CD8-positive, alpha-beta memory T cell (primary cell): ENCODE measurements around the gene TLK1. TPM values are rescaled to one million over a fixed set of nuclear protein-coding genes. Genes with fewer than 3 reads are reported as not detected.

Experiments used
- CTCF ChIA-PET: fragments of 350-600 bp; sonication (Branson Sonifier 250); formaldehyde crosslinking; loops from one replicate; lab custom pipeline; 2021; ENCODE audit warnings: antibody characterized with exemption; lab: Charles Lee
- POLR2A ChIA-PET: fragments of 350-600 bp; sonication (Branson Sonifier 250); formaldehyde crosslinking; loops from one replicate; lab custom pipeline; 2021; ENCODE audit warnings: antibody characterized with exemption; lab: Charles Lee
- DNase-seq, 5 donors: peaks; one replicate each; pipeline versions ENCODE4 v3.0.0 to v3.0.0-alpha.2; 2020 to 2022; ENCODE audit warnings: mixed read lengths in 1 of 5
- H3K27ac ChIP-seq: one replicate; pipeline ENCODE4 v1.7.0; 2013; ENCODE audit warnings: low read depth, mild to moderate bottlenecking, low read length, moderate library complexity
- H3K27me3 ChIP-seq: 2 replicates; pipeline ENCODE4 v1.7.0; 2013; ENCODE audit warnings: low read length, mild to moderate bottlenecking; ENCODE audit not compliant: insufficient read depth, poor library complexity, severe bottlenecking
- H3K36me3 ChIP-seq: 2 replicates; pipeline ENCODE4 v1.7.0; 2013; ENCODE audit warnings: mild to moderate bottlenecking, low read length, moderate library complexity; ENCODE audit not compliant: insufficient read depth
- H3K4me1 ChIP-seq: 2 replicates; pipeline ENCODE4 v1.7.0; 2013; ENCODE audit warnings: mild to moderate bottlenecking, low read length, moderate library complexity; ENCODE audit not compliant: insufficient read depth
- H3K4me3 ChIP-seq: 2 replicates; pipeline ENCODE4 v1.7.0; 2013; ENCODE audit warnings: mild to moderate bottlenecking, low read length
- H3K9me3 ChIP-seq: 2 replicates; pipeline ENCODE4 v1.7.0; 2013; ENCODE audit warnings: mild to moderate bottlenecking, low read length
- H3K27ac Mint-ChIP-seq, 8 donors: one replicate each; pipeline ENCODE4 v1.8.0; 2020 to 2021; ENCODE audit warnings: mixed read lengths in 8 of 8, mild to moderate bottlenecking in 6 of 8, inconsistent platforms in 3 of 8, moderate library complexity in 3 of 8
- H3K27me3 Mint-ChIP-seq, 2 donors: one replicate each; pipeline ENCODE4 v1.8.0; 2020 to 2021; ENCODE audit warnings: mixed read lengths in 2 of 2, mild to moderate bottlenecking in 1 of 2, moderate library complexity in 1 of 2
- H3K36me3 Mint-ChIP-seq, 3 donors: one replicate each; pipeline ENCODE4 v1.8.0; 2020 to 2021; ENCODE audit warnings: mixed read lengths in 3 of 3, inconsistent platforms in 1 of 3, mild to moderate bottlenecking in 1 of 3
- H3K4me1 Mint-ChIP-seq, 3 donors: one replicate each; pipeline ENCODE4 v1.8.0; 2020 to 2021; ENCODE audit warnings: mixed read lengths in 3 of 3, inconsistent platforms in 1 of 3, mild to moderate bottlenecking in 1 of 3
- H3K4me3 Mint-ChIP-seq, 7 donors: one replicate each; pipeline ENCODE4 v1.8.0; 2020 to 2021; ENCODE audit warnings: mixed read lengths in 7 of 7, mild to moderate bottlenecking in 6 of 7, moderate library complexity in 4 of 7, inconsistent platforms in 2 of 7
- H3K9me3 Mint-ChIP-seq, 5 donors: one replicate each; pipeline ENCODE4 v1.8.0; 2020 to 2022; ENCODE audit warnings: mixed read lengths in 5 of 5, mild to moderate bottlenecking in 3 of 5, moderate library complexity in 2 of 5, inconsistent platforms in 1 of 5
- polyA plus RNA-seq: library from polyadenylated mRNA; unstranded; fragments of 300-500 nt; fragmentation: Illumina TruSeq; gene quantifications from one replicate; pipeline ENCODE4 v1.2.3, GENCODE V29; 2021
- total RNA-seq, 2 experiments: library from RNA; stranded (reverse); gene quantifications; one replicate each; pipeline ENCODE4 v1.2.3, GENCODE V29; 2021

Gene TLK1
- total and polyA plus RNA-seq, 3 experiments from 2014 or later = 37.6 to 79.0 (median 73.2) TPM

- CTCF ChIA-PET = no interaction called here
- Mint-ChIP-seq H3K27ac (peak overlapping the region in 1 of 8 donors; percentile 19), H3K4me1 (peaks cover 20 to 31% (median 28%) of the 10 kb centered on the region in 3 donors), H3K9me3 (no peaks in the 10 kb centered on the region), H3K27me3 (no peaks in the 10 kb centered on the region), H3K4me3 (no peak overlapping the region), H3K36me3 (peaks cover 20 to 72% (median 37%) of the 10 kb centered on the region in 3 donors)
- Histone ChIP-seq H3K9me3 (no peaks in the 10 kb centered on the region), H3K4me3 (no peak overlapping the region), H3K27me3 (no peaks in the 10 kb centered on the region), H3K4me1 (peaks cover 33% of the 10 kb centered on the region), H3K36me3 (peaks cover 17% of the 10 kb centered on the region), H3K27ac (no peak overlapping the region)
- DNase-seq = no peak
- POLR2A ChIA-PET = no interaction called here
Observed at GRCh38 chr2:171046048-171046560, 114.6 kb downstream of the TLK1 start.

GRCh38 chr2:171044416-171044815 lies 116.3 kb downstream of the TLK1 start:
- Histone ChIP-seq H3K27me3 (no peaks in the 10 kb centered on the region), H3K36me3 (peaks cover 25% of the 10 kb centered on the region), H3K4me3 (no peak overlapping the region), H3K9me3 (no peaks in the 10 kb centered on the region), H3K4me1 (peaks cover 33% of the 10 kb centered on the region), H3K27ac (no peak overlapping the region)
- peaks cover 13 to 66% (median 31%) of the 10 kb centered on the region in 3 donors for H3K36me3 Mint-ChIP-seq
- peak overlapping the region in 6 of 8 donors; percentile 33 to 78 (median 60) for H3K27ac Mint-ChIP-seq
- CTCF ChIA-PET = no interaction called here
- no peaks in the 10 kb centered on the region for H3K27me3 Mint-ChIP-seq
- peaks cover 20 to 31% (median 28%) of the 10 kb centered on the region in 3 donors for H3K4me1 Mint-ChIP-seq
- no peak for DNase-seq
- H3K4me3 Mint-ChIP-seq = no peak overlapping the region
- no peaks in the 10 kb centered on the region for H3K9me3 Mint-ChIP-seq
- POLR2A ChIA-PET = no interaction called here

GRCh38 chr2:171042253-171042969 lies 118.3 kb downstream of the TLK1 start:
- peak overlapping the region; percentile 1 for H3K4me3 ChIP-seq
- CTCF ChIA-PET = no interaction called here
- POLR2A ChIA-PET = no interaction called here
- Mint-ChIP-seq H3K27ac (peak overlapping the region in 7 of 8 donors; percentile 29 to 82 (median 75)), H3K27me3 (no peaks in the 10 kb centered on the region), H3K4me3 (peak overlapping the region in 4 of 7 donors; percentile 1 to 15 (median 4)), H3K4me1 (peaks cover 20 to 31% (median 28%) of the 10 kb centered on the region in 3 donors), H3K9me3 (no peaks in the 10 kb centered on the region), H3K36me3 (peaks cover 13 to 72% (median 26%) of the 10 kb centered on the region in 3 donors)
- peaks cover 33% of the 10 kb centered on the region for H3K4me1 ChIP-seq
- DNase-seq = peak in 1 of 5 donors; percentile 30
- H3K27ac ChIP-seq = no peak overlapping the region
- no peaks in the 10 kb centered on the region for H3K27me3 ChIP-seq
- no peaks in the 10 kb centered on the region for H3K9me3 ChIP-seq
- H3K36me3 ChIP-seq = peaks cover 30% of the 10 kb centered on the region

- ChIA-PET CTCF (no interaction called here), POLR2A (no interaction called here)
- Mint-ChIP-seq H3K36me3 (peaks cover 33 to 80% (median 38%) of the 10 kb centered on the region in 3 donors), H3K27ac (peak overlapping the region in 2 of 8 donors; percentile 9 to 50), H3K27me3 (no peaks in the 10 kb centered on the region), H3K9me3 (no peaks in the 10 kb centered on the region), H3K4me3 (no peak overlapping the region), H3K4me1 (peaks cover 8 to 18% (median 13%) of the 10 kb centered on the region in 3 donors)
- Histone ChIP-seq H3K27ac (no peak overlapping the region), H3K4me1 (peaks cover 4% of the 10 kb centered on the region), H3K4me3 (no peak overlapping the region), H3K36me3 (peaks cover 35% of the 10 kb centered on the region), H3K27me3 (no peaks in the 10 kb centered on the region), H3K9me3 (no peaks in the 10 kb centered on the region)
- no peak for DNase-seq
Observed at GRCh38 chr2:171036532-171036931, 124.2 kb downstream of the TLK1 start.

- DNase-seq = no peak
- Mint-ChIP-seq H3K27ac (peak overlapping the region in 2 of 8 donors; percentile 33 to 68), H3K4me1 (peaks cover 8 to 18% (median 13%) of the 10 kb centered on the region in 3 donors), H3K27me3 (no peaks in the 10 kb centered on the region), H3K9me3 (no peaks in the 10 kb centered on the region), H3K4me3 (no peak overlapping the region), H3K36me3 (peaks cover 33 to 81% (median 37%) of the 10 kb centered on the region in 3 donors)
- peaks cover 26% of the 10 kb centered on the region for H3K36me3 ChIP-seq
- H3K4me3 ChIP-seq = no peak overlapping the region
- no peaks in the 10 kb centered on the region for H3K27me3 ChIP-seq
- H3K27ac ChIP-seq = no peak overlapping the region
- ChIA-PET CTCF (no interaction called here), POLR2A (no interaction called here)
- no peaks in the 10 kb centered on the region for H3K9me3 ChIP-seq
- no peaks in the 10 kb centered on the region for H3K4me1 ChIP-seq
Observed at GRCh38 chr2:171034315-171034714, 126.4 kb downstream of the TLK1 start.

GRCh38 chr2:171025214-171025613 lies 135.5 kb downstream of the TLK1 start:
- no peak overlapping the region for H3K4me3 ChIP-seq
- H3K4me3 Mint-ChIP-seq = no peak overlapping the region
- H3K27me3 Mint-ChIP-seq = no peaks in the 10 kb centered on the region
- H3K4me1 ChIP-seq = no peaks in the 10 kb centered on the region
- H3K27me3 ChIP-seq = no peaks in the 10 kb centered on the region
- peaks cover 4 to 28% (median 16%) of the 10 kb centered on the region in 3 donors for H3K4me1 Mint-ChIP-seq
- ChIA-PET CTCF (no interaction called here), POLR2A (no interaction called here)
- peaks cover 11% of the 10 kb centered on the region for H3K36me3 ChIP-seq
- DNase-seq = no peak
- no peaks in the 10 kb centered on the region for H3K9me3 Mint-ChIP-seq
- no peaks in the 10 kb centered on the region for H3K9me3 ChIP-seq
- H3K27ac ChIP-seq = no peak overlapping the region
- H3K27ac Mint-ChIP-seq = peak overlapping the region in 2 of 8 donors; percentile 18 to 74
- H3K36me3 Mint-ChIP-seq = peaks cover 0 to 66% (median 28%) of the 10 kb centered on the region in 3 donors

GRCh38 chr2:171018522-171018921 lies 142.2 kb downstream of the TLK1 start:
- DNase-seq = no peak
- CTCF ChIA-PET = no interaction called here
- no peak overlapping the region for H3K4me3 Mint-ChIP-seq

GRCh38 chr2:171016125-171016524 lies 144.6 kb downstream of the TLK1 start:
- POLR2A ChIA-PET = no interaction called here
- H3K27me3 Mint-ChIP-seq = no peaks in the 10 kb centered on the region

More at GRCh38 chr2:171018522-171018921, 142.2 kb downstream of the TLK1 start:
- Histone ChIP-seq H3K4me3 (no peak overlapping the region), H3K4me1 (peaks cover 5% of the 10 kb centered on the region), H3K27ac (no peak overlapping the region), H3K27me3 (no peaks in the 10 kb centered on the region), H3K9me3 (no peaks in the 10 kb centered on the region), H3K36me3 (peaks cover 6% of the 10 kb centered on the region)
- Mint-ChIP-seq H3K36me3 (peaks cover 4 to 48% (median 18%) of the 10 kb centered on the region in 3 donors), H3K27ac (peak overlapping the region in 5 of 8 donors; percentile 2 to 38 (median 7)), H3K27me3 (no peaks in the 10 kb centered on the region), H3K9me3 (no peaks in the 10 kb centered on the region), H3K4me1 (peaks cover 12 to 28% (median 14%) of the 10 kb centered on the region in 3 donors)
- POLR2A ChIA-PET = no interaction called here

More at GRCh38 chr2:171016125-171016524, 144.6 kb downstream of the TLK1 start:
- Histone ChIP-seq H3K27me3 (no peaks in the 10 kb centered on the region), H3K27ac (no peak overlapping the region), H3K4me3 (no peak overlapping the region), H3K36me3 (peaks cover 4% of the 10 kb centered on the region), H3K9me3 (no peaks in the 10 kb centered on the region), H3K4me1 (peaks cover 5% of the 10 kb centered on the region)
- H3K4me1 Mint-ChIP-seq = peaks cover 9 to 12% (median 11%) of the 10 kb centered on the region in 3 donors
- H3K9me3 Mint-ChIP-seq = no peaks in the 10 kb centered on the region
- CTCF ChIA-PET = no interaction called here
- H3K4me3 Mint-ChIP-seq = no peak overlapping the region
- peaks cover 4 to 43% (median 11%) of the 10 kb centered on the region in 3 donors for H3K36me3 Mint-ChIP-seq
- DNase-seq = no peak
- H3K27ac Mint-ChIP-seq = peak overlapping the region in 1 of 8 donors; percentile 58
